ENCODE results near the gene RHOB.

Gene RHOB

GRCh38 chr2:20438334-20439192, 8.3 kb upstream of the RHOB start:
- no peak for DNase-seq (ENCODE audit: low spot score)

- DNase-seq (ENCODE audit: low spot score) = no peak
These were observed 7.7 kb upstream of the RHOB start for GRCh38 chr2:20439193-20439475.

- no peak for DNase-seq (ENCODE audit: low spot score)
These were observed 7.4 kb upstream of the RHOB start for GRCh38 chr2:20439503-20439902.

- no peak for DNase-seq (ENCODE audit: low spot score)
These were observed 6.8 kb upstream of the RHOB start for GRCh38 chr2:20440001-20440560.

GRCh38 chr2:20443276-20443920, 3.5 kb upstream of the RHOB start:
- DNase-seq (ENCODE audit: low spot score) = no peak

GRCh38 chr2:20444101-20444992, 2.5 kb upstream of the RHOB start:
- DNase-seq (ENCODE audit: low spot score) = no peak

- DNase-seq (ENCODE audit: low spot score) = no peak
These were observed 1.6 kb upstream of the RHOB start for GRCh38 chr2:20444993-20445910.

GRCh38 chr2:20446255-20446916, 488 bp upstream of the RHOB start:
- peak; percentile 43 for DNase-seq (ENCODE audit: low spot score)

GRCh38 chr2:20447437-20448245, 767 bp downstream of the RHOB start:
- no peak for DNase-seq (ENCODE audit: low spot score)

- DNase-seq (ENCODE audit: low spot score) = no peak
These were observed 1.5 kb downstream of the RHOB start for GRCh38 chr2:20448246-20448976.

GRCh38 chr2:20448977-20449306, 2.1 kb downstream of the RHOB start:
- DNase-seq (ENCODE audit: low spot score) = no peak

GRCh38 chr2:20449501-20450200, 2.8 kb downstream of the RHOB start:
- no peak for DNase-seq (ENCODE audit: low spot score)

- peak; percentile 55 for DNase-seq (ENCODE audit: low spot score)
These were observed 3.5 kb downstream of the RHOB start for GRCh38 chr2:20450201-20450999.

GRCh38 chr2:20451000-20451290, 4.1 kb downstream of the RHOB start:
- no peak for DNase-seq (ENCODE audit: low spot score)

- DNase-seq (ENCODE audit: low spot score) = no peak
These were observed 4.5 kb downstream of the RHOB start for GRCh38 chr2:20451341-20451740.

GRCh38 chr2:20451761-20452499, 5.1 kb downstream of the RHOB start:
- no peak for DNase-seq (ENCODE audit: low spot score)

GRCh38 chr2:20452551-20452950, 5.7 kb downstream of the RHOB start:
- no peak for DNase-seq (ENCODE audit: low spot score)

All from iPS-NIHi11 (cell line).